HepG2 (cell line): ENCODE data around the gene RBBP8NL. TPM values are rescaled to one million over a fixed set of nuclear protein-coding genes. Genes with fewer than 3 reads are reported as not detected.

Experiments used
- AHR ChIP-seq: IDR thresholded peaks from 2 replicates; pipeline ENCODE4 v1.6.1; 2018; ENCODE audit warnings: missing genetic modification reagents, missing compliant biosample characterization
- ARNTL ChIP-seq: sonication (generic); formaldehyde crosslinking; IDR thresholded peaks from 2 replicates; pipeline ENCODE4 v1.4.0; 2020; ENCODE audit warnings: mild to moderate bottlenecking, missing genetic modification reagents
- ATAD3A ChIP-seq: sonication (generic); formaldehyde crosslinking; IDR thresholded peaks from 2 replicates; pipeline ENCODE4 v1.4.0; 2020; ENCODE audit warnings: missing genetic modification reagents
- CHCHD3 ChIP-seq: sonication (generic); formaldehyde crosslinking; IDR thresholded peaks from 2 replicates; pipeline ENCODE4 v1.8.0; 2022; ENCODE audit warnings: mild to moderate bottlenecking, missing genetic modification reagents, moderate library complexity
- ETV5 ChIP-seq: IDR thresholded peaks from 2 replicates; pipeline ENCODE4 v1.6.1; 2018; ENCODE audit warnings: missing biosample characterization, missing genetic modification reagents, inconsistent platforms, borderline replicate concordance
- KLF11 ChIP-seq: IDR thresholded peaks from 2 replicates; pipeline ENCODE4 v1.6.1; 2016; ENCODE audit warnings: missing compliant biosample characterization
- MAFG ChIP-seq: sonication (generic); formaldehyde crosslinking; IDR thresholded peaks from 2 replicates; pipeline ENCODE4 v1.5.1; 2020; ENCODE audit warnings: mild to moderate bottlenecking, missing genetic modification reagents
- MIER2 ChIP-seq: IDR thresholded peaks from 2 replicates; pipeline ENCODE4 v1.6.1; 2016; ENCODE audit warnings: missing biosample characterization, missing genetic modification reagents
- MIER3 ChIP-seq: IDR thresholded peaks from 2 replicates; pipeline ENCODE4 v1.6.1; 2016; ENCODE audit warnings: missing compliant biosample characterization, borderline replicate concordance
- MXI1 ChIP-seq: IDR thresholded peaks from 3 replicates; pipeline ENCODE4 v1.6.1; 2012; ENCODE audit warnings: low read depth, low read length, inconsistent platforms, borderline replicate concordance
- MYC ChIP-seq: sonication (generic); formaldehyde crosslinking; IDR thresholded peaks from 2 replicates; pipeline ENCODE4 v1.9.0; 2021; ENCODE audit warnings: missing genetic modification reagents, borderline replicate concordance
- PHF20 ChIP-seq: sonication (generic); formaldehyde crosslinking; IDR thresholded peaks from 2 replicates; pipeline ENCODE4 v1.5.0; 2020; ENCODE audit warnings: mild to moderate bottlenecking, missing genetic modification reagents
- RORA ChIP-seq: sonication (generic); formaldehyde crosslinking; IDR thresholded peaks from 2 replicates; pipeline ENCODE4 v1.5.0; 2020; ENCODE audit warnings: mild to moderate bottlenecking, missing genetic modification reagents, moderate library complexity
- SIX4 ChIP-seq: sonication (generic); formaldehyde crosslinking; IDR thresholded peaks from 2 replicates; pipeline ENCODE4 v1.4.0; 2020; ENCODE audit warnings: missing genetic modification reagents
- SOX5 ChIP-seq: IDR thresholded peaks from 2 replicates; pipeline ENCODE4 v1.6.1; 2016; ENCODE audit warnings: borderline replicate concordance
- TEAD2 ChIP-seq: sonication (generic); formaldehyde crosslinking; IDR thresholded peaks from 2 replicates; pipeline ENCODE4 v1.9.0; 2021; ENCODE audit warnings: missing genetic modification reagents
- ZFY ChIP-seq: sonication (generic); formaldehyde crosslinking; IDR thresholded peaks from 2 replicates; pipeline ENCODE4 v1.4.0; 2020; ENCODE audit warnings: missing genetic modification reagents
- ZNF180 ChIP-seq: sonication (generic); formaldehyde crosslinking; IDR thresholded peaks from 2 replicates; pipeline ENCODE4 v1.4.0; 2020; ENCODE audit warnings: low read depth, missing genetic modification reagents, borderline replicate concordance
- ZNF607 ChIP-seq: sonication (generic); formaldehyde crosslinking; IDR thresholded peaks from 2 replicates; pipeline ENCODE4 v1.5.1; 2020; ENCODE audit warnings: missing genetic modification reagents, mild to moderate bottlenecking, borderline replicate concordance
- ZNF652 ChIP-seq: IDR thresholded peaks from 2 replicates; pipeline ENCODE4 v1.6.1; 2016; ENCODE audit warnings: low read depth, borderline replicate concordance
- polyA plus RNA-seq, 8 experiments: library from polyadenylated mRNA; depleted of rRNA in 3 of 8; stranded (reverse) in 7 of 8; unstranded in 1 of 8; fragments of >200 nt; fragmentation: Illumina TruSeq in 4 of 8; extraction: Trizol in 4 of 8; gene quantifications; 2 replicates each; pipeline versions ENCODE4 v1.2.1 to v1.2.3, GENCODE V29; 2011 to 2016; ENCODE audit warnings: low read depth in 4 of 8, missing spikeins in 1 of 8, mixed read lengths in 1 of 8; ENCODE audit not compliant: insufficient read depth in 1 of 8
- total RNA-seq, 5 experiments: library from RNA; depleted of rRNA; stranded (reverse); fragments of >200 nt; fragmentation: Illumina TruSeq; extraction: Trizol; gene quantifications; 2 replicates each; pipeline ENCODE4 v1.2.3, GENCODE V29; 2016; ENCODE audit warnings: low read depth in 1 of 5
- TF ChIP-seq, protein P1 (sequence below): sonication (generic); formaldehyde crosslinking; IDR thresholded peaks from 2 replicates; pipeline ENCODE4 v1.5.0; 2020; ENCODE audit warnings: mild to moderate bottlenecking, missing genetic modification reagents, borderline replicate concordance
- TF ChIP-seq, protein P2 (sequence below): sonication (generic); formaldehyde crosslinking; IDR thresholded peaks from 2 replicates; pipeline ENCODE4 v1.5.0; 2020; ENCODE audit warnings: mild to moderate bottlenecking, low read depth, missing genetic modification reagents, borderline replicate concordance

The RBBP8NL gene
- total and polyA plus RNA-seq, 2 of the 13 experiments (the other 11 are each of a cell fraction or from before 2014, with no cell fraction given): 0.69 to 0.86 TPM

DNA sequence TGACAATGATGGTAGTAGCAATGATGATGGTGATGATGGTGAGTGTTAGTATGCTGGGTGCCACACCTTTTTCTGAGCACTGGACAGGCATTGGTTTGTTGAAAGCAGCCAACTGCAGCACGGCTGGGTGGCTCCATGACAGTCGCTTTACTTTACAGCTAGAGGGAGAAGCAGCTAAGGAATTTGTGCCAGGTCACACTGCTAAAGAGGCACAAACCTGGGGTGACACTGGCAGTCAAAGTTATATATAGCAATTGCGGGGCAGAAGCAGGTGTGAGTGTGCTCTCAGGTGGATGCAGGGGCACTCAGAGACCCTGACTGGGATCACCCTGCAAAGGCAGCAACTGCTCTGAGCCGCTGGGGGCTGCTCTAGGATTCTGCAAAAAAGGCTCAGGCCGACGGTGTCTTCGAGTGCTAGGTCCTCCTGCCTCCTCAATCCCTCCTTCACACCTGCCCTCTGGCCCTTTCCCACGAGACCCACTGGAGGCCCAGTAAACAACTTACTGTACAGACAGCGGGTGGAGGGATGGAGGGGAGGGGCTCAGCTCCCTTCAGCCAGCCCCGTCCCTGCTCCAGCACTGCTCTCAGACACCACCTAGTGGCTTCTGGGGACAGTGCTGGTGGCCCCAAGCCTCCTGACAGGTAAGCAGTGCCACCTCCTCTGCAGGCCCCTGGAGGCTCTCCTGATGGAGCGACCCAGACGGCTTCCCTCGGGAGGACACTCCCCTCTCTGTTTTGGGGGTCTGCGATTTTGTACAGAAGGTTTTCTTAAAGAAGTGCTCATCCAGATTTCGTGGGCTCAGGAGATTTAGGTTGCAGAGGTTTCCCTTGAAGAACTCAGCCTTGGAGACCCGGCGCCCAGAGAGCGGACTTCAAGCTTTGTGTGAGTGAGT, 44.8 kb downstream of the RBBP8NL start (continued):
- TF ChIP-seq, protein P1, sequence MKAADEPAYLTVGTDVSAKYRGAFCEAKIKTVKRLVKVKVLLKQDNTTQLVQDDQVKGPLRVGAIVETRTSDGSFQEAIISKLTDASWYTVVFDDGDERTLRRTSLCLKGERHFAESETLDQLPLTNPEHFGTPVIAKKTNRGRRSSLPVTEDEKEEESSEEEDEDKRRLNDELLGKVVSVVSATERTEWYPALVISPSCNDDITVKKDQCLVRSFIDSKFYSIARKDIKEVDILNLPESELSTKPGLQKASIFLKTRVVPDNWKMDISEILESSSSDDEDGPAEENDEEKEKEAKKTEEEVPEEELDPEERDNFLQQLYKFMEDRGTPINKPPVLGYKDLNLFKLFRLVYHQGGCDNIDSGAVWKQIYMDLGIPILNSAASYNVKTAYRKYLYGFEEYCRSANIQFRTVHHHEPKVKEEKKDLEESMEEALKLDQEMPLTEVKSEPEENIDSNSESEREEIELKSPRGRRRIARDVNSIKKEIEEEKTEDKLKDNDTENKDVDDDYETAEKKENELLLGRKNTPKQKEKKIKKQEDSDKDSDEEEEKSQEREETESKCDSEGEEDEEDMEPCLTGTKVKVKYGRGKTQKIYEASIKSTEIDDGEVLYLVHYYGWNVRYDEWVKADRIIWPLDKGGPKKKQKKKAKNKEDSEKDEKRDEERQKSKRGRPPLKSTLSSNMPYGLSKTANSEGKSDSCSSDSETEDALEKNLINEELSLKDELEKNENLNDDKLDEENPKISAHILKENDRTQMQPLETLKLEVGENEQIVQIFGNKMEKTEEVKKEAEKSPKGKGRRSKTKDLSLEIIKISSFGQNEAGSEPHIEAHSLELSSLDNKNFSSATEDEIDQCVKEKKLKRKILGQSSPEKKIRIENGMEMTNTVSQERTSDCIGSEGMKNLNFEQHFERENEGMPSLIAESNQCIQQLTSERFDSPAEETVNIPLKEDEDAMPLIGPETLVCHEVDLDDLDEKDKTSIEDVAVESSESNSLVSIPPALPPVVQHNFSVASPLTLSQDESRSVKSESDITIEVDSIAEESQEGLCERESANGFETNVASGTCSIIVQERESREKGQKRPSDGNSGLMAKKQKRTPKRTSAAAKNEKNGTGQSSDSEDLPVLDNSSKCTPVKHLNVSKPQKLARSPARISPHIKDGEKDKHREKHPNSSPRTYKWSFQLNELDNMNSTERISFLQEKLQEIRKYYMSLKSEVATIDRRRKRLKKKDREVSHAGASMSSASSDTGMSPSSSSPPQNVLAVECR (CRISPR knock-in tag): peak; percentile 83; the same call in 1 of the 2 replicates
- TF ChIP-seq SIX4 (CRISPR knock-in tag) (peak; percentile 13; the same call in 1 of the 2 replicates), PHF20 (CRISPR knock-in tag) (no peak), CHCHD3 (CRISPR knock-in tag) (peak; percentile 67; the same call in 1 of the 2 replicates), MYC (CRISPR knock-in tag) (peak; percentile 70), MXI1 (peak; percentile 75; the same call in 1 of the 3 replicates), SOX5 (peak; percentile 62), ZNF607 (CRISPR knock-in tag) (no peak), AHR (CRISPR knock-in tag) (peak; percentile 42; the same call in 1 of the 2 replicates), ATAD3A (CRISPR knock-in tag) (no peak), ZNF652 (no peak; the same call in 1 of the 2 replicates), MIER2 (peak; percentile 51; the same call in 1 of the 2 replicates), RORA (CRISPR knock-in tag) (no peak), KLF11 (CRISPR knock-in tag) (no peak), ZFY (CRISPR knock-in tag) (peak; percentile 75), ZNF180 (no peak), ETV5 (peak; percentile 53; the same call in 1 of the 2 replicates), TEAD2 (no peak), ARNTL (CRISPR knock-in tag) (peak; percentile 73; the same call in 1 of the 2 replicates), MAFG (CRISPR knock-in tag) (no peak), MIER3 (CRISPR knock-in tag) (peak; percentile 89)
- TF ChIP-seq, protein P2, sequence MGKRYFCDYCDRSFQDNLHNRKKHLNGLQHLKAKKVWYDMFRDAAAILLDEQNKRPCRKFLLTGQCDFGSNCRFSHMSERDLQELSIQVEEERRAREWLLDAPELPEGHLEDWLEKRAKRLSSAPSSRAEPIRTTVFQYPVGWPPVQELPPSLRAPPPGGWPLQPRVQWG: 0 out of 2 replicates have a peak, but pooled peaks have one; percentile 33
